Activated naive CD8-positive, alpha-beta T cell (primary cell): Measurements from ENCODE around the gene PRRX1.

ENCODE experiments used
- H3K27ac Mint-ChIP-seq: one replicate; pipeline ENCODE4 v1.8.0; 2021; ENCODE audit warnings: mixed read lengths
- H3K27me3 Mint-ChIP-seq: one replicate; pipeline ENCODE4 v1.8.0; 2021; ENCODE audit warnings: mixed read lengths
- H3K36me3 Mint-ChIP-seq: one replicate; pipeline ENCODE4 v1.8.0; 2021; ENCODE audit warnings: mixed read lengths
- H3K4me1 Mint-ChIP-seq: one replicate; pipeline ENCODE4 v1.8.0; 2021; ENCODE audit warnings: low read depth, mixed read lengths
- H3K4me3 Mint-ChIP-seq: one replicate; pipeline ENCODE4 v1.8.0; 2021; ENCODE audit warnings: mild to moderate bottlenecking, mixed read lengths
- H3K9me3 Mint-ChIP-seq: one replicate; pipeline ENCODE4 v1.8.0; 2021; ENCODE audit warnings: low read depth, mixed read lengths

Gene PRRX1

GRCh38 chr1:170714163-170714562 is 50.2 kb downstream of the PRRX1 start:
- H3K27me3 Mint-ChIP-seq, result peaks cover 4% of the 10 kb centered on the region
- H3K4me1 Mint-ChIP-seq, result no peaks in the 10 kb centered on the region
- H3K4me3 Mint-ChIP-seq, result no peak overlapping the region
- no peaks in the 10 kb centered on the region for H3K36me3 Mint-ChIP-seq
- H3K9me3 Mint-ChIP-seq, result no peaks in the 10 kb centered on the region
- no peak overlapping the region for H3K27ac Mint-ChIP-seq

GRCh38 chr1:170714938-170715337 is 51.0 kb downstream of the PRRX1 start:
- H3K4me3 Mint-ChIP-seq, result no peak overlapping the region
- no peaks in the 10 kb centered on the region for H3K36me3 Mint-ChIP-seq
- peaks cover 4% of the 10 kb centered on the region for H3K27me3 Mint-ChIP-seq
- H3K4me1 Mint-ChIP-seq, result no peaks in the 10 kb centered on the region
- no peak overlapping the region for H3K27ac Mint-ChIP-seq
- no peaks in the 10 kb centered on the region for H3K9me3 Mint-ChIP-seq

GRCh38 chr1:170716835-170717429 is 53.0 kb downstream of the PRRX1 start:
- H3K4me1 Mint-ChIP-seq, result no peaks in the 10 kb centered on the region
- no peaks in the 10 kb centered on the region for H3K36me3 Mint-ChIP-seq
- H3K27ac Mint-ChIP-seq, result no peak overlapping the region
- no peaks in the 10 kb centered on the region for H3K9me3 Mint-ChIP-seq
- H3K4me3 Mint-ChIP-seq, result no peak overlapping the region
- peaks cover 7% of the 10 kb centered on the region for H3K27me3 Mint-ChIP-seq

- no peaks in the 10 kb centered on the region for H3K9me3 Mint-ChIP-seq
- H3K27ac Mint-ChIP-seq, result no peak overlapping the region
- no peaks in the 10 kb centered on the region for H3K36me3 Mint-ChIP-seq
- peaks cover 5% of the 10 kb centered on the region for H3K27me3 Mint-ChIP-seq
- H3K4me3 Mint-ChIP-seq, result no peak overlapping the region
- no peaks in the 10 kb centered on the region for H3K4me1 Mint-ChIP-seq
These were observed 56.7 kb downstream of the PRRX1 start for GRCh38 chr1:170720661-170721060.

- Mint-ChIP-seq H3K4me1 (no peaks in the 10 kb centered on the region), H3K4me3 (no peak overlapping the region), H3K9me3 (no peaks in the 10 kb centered on the region), H3K27me3 (peaks cover 5% of the 10 kb centered on the region), H3K36me3 (no peaks in the 10 kb centered on the region), H3K27ac (no peak overlapping the region)
These were observed 57.7 kb downstream of the PRRX1 start for GRCh38 chr1:170721621-170722020.

GRCh38 chr1:170723518-170723917 is 59.6 kb downstream of the PRRX1 start:
- H3K4me3 Mint-ChIP-seq, result no peak overlapping the region
- no peak overlapping the region for H3K27ac Mint-ChIP-seq
- no peaks in the 10 kb centered on the region for H3K36me3 Mint-ChIP-seq
- H3K9me3 Mint-ChIP-seq, result no peaks in the 10 kb centered on the region
- peaks cover 8% of the 10 kb centered on the region for H3K27me3 Mint-ChIP-seq
- H3K4me1 Mint-ChIP-seq, result no peaks in the 10 kb centered on the region

GRCh38 chr1:170725326-170725725 is 61.4 kb downstream of the PRRX1 start:
- Mint-ChIP-seq H3K4me3 (no peak overlapping the region), H3K36me3 (no peaks in the 10 kb centered on the region), H3K9me3 (no peaks in the 10 kb centered on the region), H3K4me1 (no peaks in the 10 kb centered on the region), H3K27me3 (peaks cover 12% of the 10 kb centered on the region), H3K27ac (no peak overlapping the region)

GRCh38 chr1:170727963-170728362 is 64.0 kb downstream of the PRRX1 start:
- Mint-ChIP-seq H3K9me3 (no peaks in the 10 kb centered on the region), H3K4me1 (no peaks in the 10 kb centered on the region), H3K27me3 (peaks cover 9% of the 10 kb centered on the region), H3K36me3 (no peaks in the 10 kb centered on the region), H3K4me3 (no peak overlapping the region), H3K27ac (no peak overlapping the region)

GRCh38 chr1:170729225-170730002 is 65.5 kb downstream of the PRRX1 start:
- peaks cover 11% of the 10 kb centered on the region for H3K27me3 Mint-ChIP-seq
- H3K27ac Mint-ChIP-seq, result no peak overlapping the region
- no peaks in the 10 kb centered on the region for H3K4me1 Mint-ChIP-seq
- H3K4me3 Mint-ChIP-seq, result no peak overlapping the region
- no peaks in the 10 kb centered on the region for H3K36me3 Mint-ChIP-seq
- no peaks in the 10 kb centered on the region for H3K9me3 Mint-ChIP-seq

GRCh38 chr1:170730014-170730413 is 66.1 kb downstream of the PRRX1 start:
- no peaks in the 10 kb centered on the region for H3K36me3 Mint-ChIP-seq
- no peaks in the 10 kb centered on the region for H3K4me1 Mint-ChIP-seq
- H3K9me3 Mint-ChIP-seq, result no peaks in the 10 kb centered on the region
- peaks cover 14% of the 10 kb centered on the region for H3K27me3 Mint-ChIP-seq
- H3K27ac Mint-ChIP-seq, result no peak overlapping the region
- no peak overlapping the region for H3K4me3 Mint-ChIP-seq

- Mint-ChIP-seq H3K27ac (no peak overlapping the region), H3K9me3 (no peaks in the 10 kb centered on the region), H3K36me3 (no peaks in the 10 kb centered on the region)
These were observed 66.5 kb downstream of the PRRX1 start for GRCh38 chr1:170730438-170730837.

GRCh38 chr1:170731566-170732251 is 67.8 kb downstream of the PRRX1 start:
- Mint-ChIP-seq H3K9me3 (no peaks in the 10 kb centered on the region), H3K4me3 (no peak overlapping the region), H3K4me1 (no peaks in the 10 kb centered on the region), H3K27me3 (peaks cover 14% of the 10 kb centered on the region), H3K36me3 (no peaks in the 10 kb centered on the region), H3K27ac (no peak overlapping the region)

More at GRCh38 chr1:170730438-170730837, 66.5 kb downstream of the PRRX1 start:
- peaks cover 14% of the 10 kb centered on the region for H3K27me3 Mint-ChIP-seq
- H3K4me1 Mint-ChIP-seq, result no peaks in the 10 kb centered on the region
- H3K4me3 Mint-ChIP-seq, result no peak overlapping the region

- no peak overlapping the region for H3K4me3 Mint-ChIP-seq
- H3K27ac Mint-ChIP-seq, result no peak overlapping the region
- no peaks in the 10 kb centered on the region for H3K4me1 Mint-ChIP-seq
- H3K27me3 Mint-ChIP-seq, result peaks cover 14% of the 10 kb centered on the region
- H3K9me3 Mint-ChIP-seq, result no peaks in the 10 kb centered on the region
- no peaks in the 10 kb centered on the region for H3K36me3 Mint-ChIP-seq
These were observed 68.3 kb downstream of the PRRX1 start for GRCh38 chr1:170732252-170732588.

GRCh38 chr1:170734412-170735175 is 70.7 kb downstream of the PRRX1 start:
- H3K4me1 Mint-ChIP-seq, result no peaks in the 10 kb centered on the region
- no peak overlapping the region for H3K4me3 Mint-ChIP-seq
- H3K36me3 Mint-ChIP-seq, result no peaks in the 10 kb centered on the region
- H3K9me3 Mint-ChIP-seq, result no peaks in the 10 kb centered on the region
- H3K27me3 Mint-ChIP-seq, result peaks cover 15% of the 10 kb centered on the region
- no peak overlapping the region for H3K27ac Mint-ChIP-seq
